ENCODE measurements around the gene SORT1.
"Not testable (repeated sequence)": the region's sequence is repeated elsewhere in the genome, so short reads cannot be mapped to it uniquely, and the experiment has no call there.

The SORT1 gene

DNA sequence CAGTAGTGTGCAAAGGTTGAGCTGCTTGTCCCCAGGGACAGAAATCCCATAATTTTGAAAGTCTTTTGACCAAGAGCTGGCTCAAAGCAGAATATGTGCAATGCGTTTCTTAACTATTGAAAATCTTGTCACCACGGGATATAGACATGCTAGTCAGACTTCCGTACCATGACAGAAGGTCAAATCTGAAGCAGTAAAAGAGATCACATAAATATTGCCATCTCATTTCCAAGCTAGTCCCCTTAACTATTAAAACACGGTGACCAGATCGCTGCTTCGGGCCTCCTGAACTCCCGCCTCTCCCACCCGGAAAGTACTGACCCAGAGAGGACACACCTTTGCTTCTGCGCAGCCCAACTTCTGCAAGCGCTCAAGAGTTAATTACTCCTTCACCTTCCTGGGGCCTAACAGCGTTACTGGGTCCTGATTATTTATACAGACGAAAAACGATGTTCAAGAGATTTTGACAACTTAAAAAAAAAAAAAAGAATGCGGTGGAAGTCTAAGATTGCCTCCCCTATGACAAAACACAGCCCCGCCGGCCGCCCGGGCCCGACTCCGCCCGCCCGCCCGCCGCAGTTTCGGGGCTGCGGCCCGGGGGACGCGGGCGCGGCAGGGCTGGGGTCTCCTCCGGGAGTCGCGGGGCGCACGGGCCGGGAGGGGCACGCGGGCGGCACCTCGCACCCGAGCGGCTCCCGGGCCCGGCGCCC lies 692 bp downstream of the SORT1 start:
- no peak for DNase-seq (ENCODE audit: low spot score)

- no peak for DNase-seq (ENCODE audit: low spot score)
Observed at GRCh38 chr1:109396513-109396839, 1.2 kb downstream of the SORT1 start.

- DNase-seq (ENCODE audit: low spot score): no peak
Observed at GRCh38 chr1:109395602-109396512, 1.9 kb downstream of the SORT1 start.

DNA sequence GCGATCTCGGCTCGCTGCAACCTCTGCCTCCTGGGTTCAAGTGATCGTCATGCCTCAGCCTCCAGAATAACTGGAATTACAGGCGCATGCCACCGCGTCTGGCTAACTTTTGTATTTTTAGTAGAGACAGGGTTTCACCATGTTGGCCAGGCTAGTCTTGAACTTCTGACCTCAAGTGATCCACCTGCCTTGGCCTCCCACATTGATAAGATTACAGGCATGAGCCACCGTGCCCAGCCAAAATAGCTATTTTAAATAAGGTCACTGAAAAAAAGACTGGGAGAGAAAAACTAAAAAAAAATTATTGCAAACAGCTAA lies 2.5 kb downstream of the SORT1 start:
- DNase-seq (ENCODE audit: low spot score): not testable (repeated sequence)

DNA sequence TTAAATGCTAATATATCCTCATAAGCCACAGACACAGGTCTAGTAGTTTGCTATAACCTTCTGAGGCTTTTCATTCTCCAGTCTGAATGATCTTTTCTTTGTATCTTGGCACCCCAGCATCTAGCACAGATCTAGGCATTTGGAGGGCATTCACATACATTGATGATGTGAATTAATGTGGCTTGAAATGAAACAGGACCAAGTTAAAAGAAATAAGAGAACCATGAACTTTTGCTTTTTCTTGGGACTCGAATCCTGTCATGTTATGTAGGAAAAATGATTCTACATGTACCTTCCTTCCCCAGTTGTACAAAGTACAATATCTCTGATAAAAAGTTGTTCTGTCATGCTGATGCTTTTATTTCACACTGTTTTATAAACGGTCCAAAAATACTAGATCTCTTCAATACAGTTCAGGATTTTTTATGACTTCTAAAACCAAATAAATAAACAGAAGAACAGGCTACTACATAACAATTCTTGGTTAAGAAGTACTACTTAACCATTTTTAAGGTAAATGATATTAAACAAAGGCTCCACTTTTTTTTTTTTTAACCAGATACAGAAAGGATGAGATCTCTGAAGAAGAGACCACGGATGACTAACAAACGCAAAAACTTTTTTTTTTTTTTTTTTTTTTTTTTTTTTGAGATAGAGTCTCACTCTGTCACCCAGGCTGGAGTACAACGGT lies 3.0 kb downstream of the SORT1 start:
- no peak for DNase-seq (ENCODE audit: low spot score)

GRCh38 chr1:109393617-109394233 lies 4.0 kb downstream of the SORT1 start:
- no peak for DNase-seq (ENCODE audit: low spot score)

DNA sequence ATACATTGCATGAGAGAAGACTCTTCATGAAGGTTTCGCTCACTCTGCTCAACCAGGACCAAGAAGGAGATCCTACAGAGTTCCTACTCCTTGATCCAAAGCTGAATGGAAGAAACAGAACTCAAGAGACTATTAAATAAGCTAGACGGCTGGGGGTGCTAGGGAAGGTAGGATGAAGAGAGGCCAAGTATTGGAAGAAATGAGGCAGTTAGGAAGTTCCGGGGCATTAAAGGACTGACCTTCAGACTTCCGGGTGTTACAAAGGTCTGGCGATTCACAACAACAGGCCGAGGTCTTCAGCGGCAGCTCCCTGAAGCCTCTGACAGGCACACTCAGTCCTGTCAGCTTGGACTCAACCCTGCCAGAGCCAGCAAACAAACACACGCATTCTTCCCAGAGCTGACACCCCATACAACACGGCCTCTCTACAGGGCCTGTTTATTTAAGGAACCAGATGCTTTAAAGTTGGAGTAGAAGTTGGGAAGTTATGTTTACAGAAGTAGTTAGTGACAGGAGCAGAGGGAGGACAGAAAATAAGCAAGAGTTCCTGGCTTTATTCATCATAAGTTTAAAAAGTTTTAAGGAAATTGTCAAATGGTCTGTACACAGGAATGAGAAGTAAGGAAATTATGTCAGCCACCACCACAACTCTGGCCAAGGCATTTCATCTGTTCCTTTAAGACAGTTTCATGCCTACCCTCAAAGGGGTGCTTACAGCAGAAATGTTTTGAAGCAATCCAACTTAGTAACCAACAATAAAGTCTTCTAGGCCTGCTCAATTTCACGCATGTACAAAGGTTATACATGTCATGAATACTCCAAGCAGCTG lies 4.7 kb downstream of the SORT1 start:
- DNase-seq (ENCODE audit: low spot score): peak; percentile 40

GRCh38 chr1:109392037-109392787 lies 5.5 kb downstream of the SORT1 start:
- no peak for DNase-seq (ENCODE audit: low spot score)

- no peak for DNase-seq (ENCODE audit: low spot score)
Observed at GRCh38 chr1:109391626-109392025, 6.1 kb downstream of the SORT1 start.

- DNase-seq (ENCODE audit: low spot score): no peak
Observed at GRCh38 chr1:109391157-109391556, 6.6 kb downstream of the SORT1 start.

DNA sequence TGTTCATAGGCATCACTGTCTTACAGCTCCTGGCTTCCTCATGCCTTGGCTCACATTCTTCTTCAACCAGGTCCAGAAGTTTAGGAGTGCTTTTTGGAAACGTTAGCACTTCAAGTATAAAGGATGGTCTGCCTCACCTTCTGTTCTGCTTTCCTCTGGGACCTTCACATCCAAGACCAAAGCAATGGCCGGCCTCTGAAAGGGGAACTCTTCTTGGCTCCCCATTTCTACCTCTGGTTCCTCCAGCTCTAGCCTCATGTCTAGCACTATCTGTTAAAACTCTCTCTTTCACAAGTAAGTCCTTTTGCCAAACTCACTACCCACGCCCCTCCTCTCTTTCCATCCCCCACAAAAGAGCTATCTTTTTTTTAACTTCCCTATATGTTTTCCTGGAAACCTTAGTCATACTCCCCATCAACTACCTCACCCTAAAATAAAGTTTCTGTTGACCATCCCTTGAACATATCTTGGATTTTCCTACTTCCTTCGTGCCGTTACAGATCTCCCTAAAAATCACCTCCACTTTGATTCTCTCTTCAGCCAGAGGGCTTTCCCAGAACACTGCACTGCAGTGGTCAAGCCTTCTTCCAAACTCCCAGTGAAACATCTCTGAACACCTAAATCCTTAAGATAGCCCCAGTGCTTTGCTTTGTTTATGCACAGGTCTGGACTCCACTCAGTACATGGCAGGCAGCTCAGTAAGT lies 7.9 kb downstream of the SORT1 start:
- no peak for DNase-seq (ENCODE audit: low spot score)

- DNase-seq (ENCODE audit: low spot score): no peak
Observed at GRCh38 chr1:109388884-109389637, 8.7 kb downstream of the SORT1 start.

- no peak for DNase-seq (ENCODE audit: low spot score)
Observed at GRCh38 chr1:109388208-109388711, 9.5 kb downstream of the SORT1 start.

GRCh38 chr1:109386054-109386717 lies 11.5 kb downstream of the SORT1 start:
- no peak for DNase-seq (ENCODE audit: low spot score)

GRCh38 chr1:109385417-109385816 lies 12.3 kb downstream of the SORT1 start:
- DNase-seq (ENCODE audit: low spot score): no peak

DNA sequence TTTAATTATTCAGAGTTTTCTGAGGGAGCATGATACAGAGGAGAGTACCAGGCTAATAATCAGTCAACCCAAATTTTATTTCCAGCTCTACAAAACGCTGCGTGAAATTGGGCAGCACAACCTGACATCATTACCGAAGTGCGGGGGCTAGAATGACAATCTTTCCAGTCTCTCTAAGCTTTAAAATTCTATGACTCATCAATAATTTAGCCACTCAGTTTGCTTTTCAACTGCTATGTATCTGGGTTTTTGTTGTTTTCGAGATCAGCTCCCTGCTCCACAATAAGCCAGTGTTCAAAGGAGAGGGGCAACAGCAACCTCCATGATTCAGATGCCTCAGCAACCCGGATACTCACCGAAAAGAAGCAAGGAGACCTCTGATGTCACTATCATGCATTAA lies 13.9 kb downstream of the SORT1 start:
- DNase-seq (ENCODE audit: low spot score): peak; percentile 73

GRCh38 chr1:109383087-109383779 lies 14.5 kb downstream of the SORT1 start:
- DNase-seq (ENCODE audit: low spot score): no peak

GRCh38 chr1:109381573-109381972 lies 16.1 kb downstream of the SORT1 start:
- DNase-seq (ENCODE audit: low spot score): no peak

Measured in COLO829 (cell line).